ENCODE results near the gene FAM3C. TPM values are rescaled to one million over a fixed set of nuclear protein-coding genes. Genes with fewer than 3 reads are reported as not detected.

The FAM3C gene
- total and polyA plus RNA-seq, 2 experiments from 2014 or later = 33.9 to 60.3 TPM

GRCh38 chr7:121371367-121371766 lies 24.7 kb downstream of the FAM3C start:
- Histone ChIP-seq H3K27ac (ENCODE audit: low read depth) (no peak overlapping the region), H3F3A (replicated peaks; ENCODE audit: low read depth) (no peaks in the 10 kb centered on the region), H3K4me1 (ENCODE audit: insufficient read depth) (peaks cover 7% of the 10 kb centered on the region; the same call in 1 of the 2 replicates), H4K20me1 (replicated peaks; ENCODE audit: insufficient read depth) (no peaks in the 10 kb centered on the region), H3K4me2 (no peak overlapping the region), H3K4me3 (no peak overlapping the region), H3K9me2 (ENCODE audit: insufficient read depth) (no peaks in the 10 kb centered on the region), H2AFZ (no peak overlapping the region), H3K79me2 (replicated peaks; ENCODE audit: insufficient read depth) (0 out of 2 replicates have a peak, but pooled peaks cover under 1% of the 10 kb centered on the region), H3K27me3 (ENCODE audit: insufficient read depth) (no peaks in the 10 kb centered on the region), H3K36me3 (ENCODE audit: insufficient read depth) (no peaks in the 10 kb centered on the region; the same call in 1 of the 2 replicates)
- no peaks in the 10 kb centered on the region for H3K27me3 Mint-ChIP-seq (ENCODE audit: insufficient read depth, low read depth, poor library complexity)
- H3K9me3 Mint-ChIP-seq = no peaks in the 10 kb centered on the region
- no peak for ATAC-seq
- H3K4me1 Mint-ChIP-seq = peaks cover 9% of the 10 kb centered on the region; the same call in 2 of the 3 replicates
- TF ChIP-seq ZNF114 (CRISPR knock-in tag; IDR thresholded peaks at IDR 0.05) = no peak
- TF ChIP-seq EZH2 (IDR thresholded peaks at IDR 0.05; ENCODE audit: low read depth, unreplicated experiment) = no peak
- TF ChIP-seq CTCF (conservative IDR thresholded peaks at IDR 0.05; ENCODE audit: low read depth in 2 of 2) = no peak
- TF ChIP-seq ZNF462 (CRISPR knock-in tag; IDR thresholded peaks at IDR 0.05) = no peak
- TF ChIP-seq EZH2phosphoT487 (IDR thresholded peaks at IDR 0.05; ENCODE audit: unreplicated experiment) = no peak
- TF ChIP-seq POLR2AphosphoS5 (IDR thresholded peaks at IDR 0.05; ENCODE audit: low read depth) = no peak
- no peak for TF ChIP-seq REST (IDR thresholded peaks at IDR 0.05; ENCODE audit: unreplicated experiment)
- TF ChIP-seq JUNB (IDR thresholded peaks at IDR 0.05; ENCODE audit: unreplicated experiment) = no peak
- no peak for TF ChIP-seq NANOG (IDR thresholded peaks at IDR 0.05; ENCODE audit: borderline replicate concordance)
- no peak for TF ChIP-seq STAT1 (IDR thresholded peaks at IDR 0.05; ENCODE audit: unreplicated experiment)
- TF ChIP-seq ETS1 (IDR thresholded peaks at IDR 0.05) = no peak
- no peak overlapping the region for H3K4me3 Mint-ChIP-seq
- no peak for DNase-seq (ENCODE audit: low spot score)
- no peak overlapping the region for H3K27ac Mint-ChIP-seq
- peaks cover 11% of the 10 kb centered on the region; the same call in 2 of the 3 replicates for H3K36me3 Mint-ChIP-seq (ENCODE audit: low read depth)

Measured in GM23338 (cell line).